GM21360 (cell line): ENCODE data around the gene SIGLEC7.

ENCODE experiments used
- ATAC-seq: cut with Tn5 transposase; IDR thresholded peaks from one replicate; pipeline ENCODE4 v1.9.1; 2021; ENCODE audit warnings: mild to moderate bottlenecking, moderate library complexity; ENCODE audit not compliant: unreplicated experiment

Gene SIGLEC7

GRCh38 chr19:51198641-51199040 is 56.5 kb downstream of the SIGLEC7 start:
- ATAC-seq, result no peak

- no peak for ATAC-seq
Measured at GRCh38 chr19:51200071-51200666, 58.1 kb downstream of the SIGLEC7 start.

- ATAC-seq, result no peak
Measured at GRCh38 chr19:51201712-51202111, 59.6 kb downstream of the SIGLEC7 start.
